ENCODE results near the gene KRTAP10-12.

KRTAP10-12 gene

DNA sequence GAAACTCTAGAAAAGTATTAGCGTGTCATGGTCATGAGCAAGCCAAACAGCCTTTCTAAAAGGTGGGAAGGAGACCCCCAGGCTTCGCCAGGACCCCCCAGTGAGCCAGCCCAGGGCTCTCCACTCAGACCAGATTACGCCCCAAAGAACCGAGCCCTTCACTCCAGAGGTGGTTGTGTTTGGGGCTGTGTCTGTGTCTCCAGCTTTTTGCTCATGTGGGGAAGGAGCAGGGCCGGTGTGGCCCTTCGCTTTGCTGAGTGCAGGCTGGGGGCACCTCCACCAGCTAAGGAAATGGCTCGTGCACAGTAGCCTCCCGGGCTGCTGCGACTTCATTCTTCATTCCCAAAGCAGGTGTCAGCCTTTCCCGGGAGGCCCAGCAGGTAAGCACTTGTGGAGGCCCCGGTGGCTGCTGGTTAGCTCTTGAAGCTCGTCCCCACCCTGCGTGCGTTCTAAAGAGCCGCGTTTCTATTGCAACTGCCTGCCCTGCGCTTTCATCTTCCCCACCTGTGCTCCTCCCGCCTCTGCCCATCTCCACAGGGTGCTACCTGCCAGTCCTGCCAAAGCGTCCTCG lies 13.9 kb downstream of the KRTAP10-12 start:
- no peak for DNase-seq

DNA sequence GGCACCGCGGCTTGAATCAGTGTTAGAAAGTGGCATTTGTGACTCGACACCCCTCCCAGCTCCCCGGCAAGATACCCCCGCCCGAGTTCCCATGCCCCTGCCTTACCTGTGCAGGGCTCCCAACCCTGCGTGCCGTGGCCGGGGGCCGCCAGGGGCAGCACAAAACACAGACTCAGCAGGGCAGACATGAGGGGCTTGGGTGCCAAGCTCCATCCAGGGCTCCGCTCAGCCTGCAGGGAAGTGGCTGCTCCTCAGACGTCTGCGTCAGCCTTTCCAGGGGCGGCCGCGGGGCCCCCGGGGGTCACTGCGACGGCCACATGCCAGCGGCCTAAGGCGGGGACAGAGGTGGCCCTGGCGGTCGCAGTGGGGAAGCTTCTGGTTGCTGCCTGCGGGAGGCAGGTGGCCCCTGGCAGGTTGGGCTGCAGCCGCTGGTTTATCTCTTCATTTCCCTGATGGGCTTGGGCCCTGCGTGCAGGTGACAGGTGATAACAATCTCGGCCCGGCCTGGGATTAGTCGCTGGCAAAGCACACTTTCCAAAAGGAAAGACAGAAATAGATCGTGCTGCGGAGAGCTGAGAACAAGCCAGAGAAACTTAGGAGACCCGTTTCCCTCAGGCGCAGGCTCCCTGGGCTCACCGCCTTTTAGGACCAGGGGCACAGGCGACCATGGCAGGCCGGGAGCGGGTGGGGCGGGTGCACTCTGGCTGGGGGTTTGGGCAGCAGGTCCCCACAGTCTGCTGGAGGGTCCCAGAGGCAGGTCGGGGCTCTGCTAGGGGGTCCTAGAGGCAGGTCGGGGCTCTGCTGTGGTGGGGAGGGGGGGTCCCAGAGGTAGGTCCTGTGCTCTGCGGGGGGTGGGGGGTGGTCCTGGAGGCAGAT lies 14.6 kb downstream of the KRTAP10-12 start, which contains the start of gene TSPEAR:
TSPEAR (minus strand) TSS at position 246 of the 876 bp plus-strand sequence; CDS start at position 188, 58 bp downstream.
- no peak for DNase-seq

GRCh38 chr21:44712203-44713028 lies 15.4 kb downstream of the KRTAP10-12 start:
- no peak for DNase-seq

DNA sequence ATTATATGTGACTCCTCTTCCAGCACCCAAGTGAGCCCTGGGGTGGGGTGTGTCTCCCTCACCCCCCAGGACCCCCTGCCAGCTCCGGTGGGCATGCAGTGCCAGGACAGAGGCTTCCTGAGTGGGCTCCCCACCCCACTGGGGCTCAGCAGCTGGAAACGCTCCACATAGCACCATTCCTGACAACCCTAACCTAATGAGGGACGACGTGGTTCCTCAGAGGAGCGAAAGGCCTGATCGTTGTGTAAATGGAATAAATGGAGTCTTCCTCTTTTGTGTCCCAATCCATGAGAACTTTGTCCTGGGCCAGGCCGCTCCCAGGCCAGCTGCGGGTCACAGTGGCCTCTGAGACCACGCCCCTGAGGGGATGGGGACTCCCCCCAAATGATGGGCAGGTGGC lies 16.2 kb downstream of the KRTAP10-12 start:
- no peak for DNase-seq

GRCh38 chr21:44713846-44714245 lies 16.9 kb downstream of the KRTAP10-12 start:
- DNase-seq = no peak

GRCh38 chr21:44714905-44715304 lies 17.9 kb downstream of the KRTAP10-12 start:
- no peak for DNase-seq

DNA sequence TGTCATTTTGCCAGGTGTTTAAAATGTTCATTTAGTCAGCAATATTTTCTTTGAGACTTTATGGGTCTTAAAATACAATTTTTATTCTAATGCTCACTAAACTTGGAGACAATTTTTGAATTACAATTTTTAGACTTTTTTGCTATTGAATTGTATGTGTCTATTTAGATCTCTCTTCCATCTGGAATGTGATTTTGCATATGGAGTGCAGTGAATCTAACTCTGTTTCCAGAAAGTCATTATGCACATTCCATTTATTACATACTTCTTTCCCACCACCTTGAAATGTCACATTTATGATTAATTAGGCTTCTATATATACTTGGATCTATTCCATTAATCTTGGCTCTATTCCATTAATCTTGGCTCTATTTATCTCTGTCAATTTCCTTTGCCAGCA lies 20.0 kb downstream of the KRTAP10-12 start:
- DNase-seq = no peak

DNA sequence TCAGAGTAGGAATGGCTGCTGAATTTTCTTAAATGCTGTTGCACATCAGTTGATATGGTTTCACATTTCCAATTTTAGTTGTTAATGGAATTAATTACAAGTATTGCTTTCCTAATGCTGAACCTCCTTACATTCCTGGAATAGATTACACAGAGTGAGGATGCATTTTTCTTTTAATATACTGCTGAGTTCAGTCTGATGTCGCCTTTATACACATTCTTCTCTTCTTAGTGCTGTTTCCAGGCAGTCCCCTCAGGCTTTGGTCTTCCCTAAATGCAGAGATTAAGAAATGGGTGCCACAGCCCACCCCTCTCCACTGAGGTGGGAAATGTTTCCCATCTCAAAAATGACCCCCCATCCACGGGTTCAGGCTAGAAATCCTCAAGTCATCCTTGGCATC lies 21.1 kb downstream of the KRTAP10-12 start:
- DNase-seq = no peak

GRCh38 chr21:44718571-44718970 lies 21.6 kb downstream of the KRTAP10-12 start:
- no peak for DNase-seq

DNA sequence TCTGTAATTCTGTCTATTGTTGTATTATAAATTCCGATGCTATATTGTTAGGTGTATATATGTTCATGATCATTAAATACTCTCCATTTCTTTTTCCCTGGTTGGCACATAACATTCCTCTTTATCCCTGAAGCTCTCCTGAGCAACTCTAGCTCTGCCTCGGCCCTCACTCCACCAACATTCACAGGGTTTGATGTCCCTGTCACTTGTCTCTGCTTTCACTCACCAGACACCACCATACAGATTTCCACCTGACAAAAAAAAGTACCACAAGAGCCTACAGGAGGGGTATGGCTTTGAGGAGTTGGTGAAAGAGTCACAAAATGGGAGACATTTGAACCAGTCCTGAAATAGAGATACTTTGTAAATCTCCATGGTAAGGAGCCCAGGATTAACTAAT lies 23.2 kb downstream of the KRTAP10-12 start:
- DNase-seq = no peak

- no peak for DNase-seq
Measured at GRCh38 chr21:44722731-44723130, 25.8 kb downstream of the KRTAP10-12 start.

DNA sequence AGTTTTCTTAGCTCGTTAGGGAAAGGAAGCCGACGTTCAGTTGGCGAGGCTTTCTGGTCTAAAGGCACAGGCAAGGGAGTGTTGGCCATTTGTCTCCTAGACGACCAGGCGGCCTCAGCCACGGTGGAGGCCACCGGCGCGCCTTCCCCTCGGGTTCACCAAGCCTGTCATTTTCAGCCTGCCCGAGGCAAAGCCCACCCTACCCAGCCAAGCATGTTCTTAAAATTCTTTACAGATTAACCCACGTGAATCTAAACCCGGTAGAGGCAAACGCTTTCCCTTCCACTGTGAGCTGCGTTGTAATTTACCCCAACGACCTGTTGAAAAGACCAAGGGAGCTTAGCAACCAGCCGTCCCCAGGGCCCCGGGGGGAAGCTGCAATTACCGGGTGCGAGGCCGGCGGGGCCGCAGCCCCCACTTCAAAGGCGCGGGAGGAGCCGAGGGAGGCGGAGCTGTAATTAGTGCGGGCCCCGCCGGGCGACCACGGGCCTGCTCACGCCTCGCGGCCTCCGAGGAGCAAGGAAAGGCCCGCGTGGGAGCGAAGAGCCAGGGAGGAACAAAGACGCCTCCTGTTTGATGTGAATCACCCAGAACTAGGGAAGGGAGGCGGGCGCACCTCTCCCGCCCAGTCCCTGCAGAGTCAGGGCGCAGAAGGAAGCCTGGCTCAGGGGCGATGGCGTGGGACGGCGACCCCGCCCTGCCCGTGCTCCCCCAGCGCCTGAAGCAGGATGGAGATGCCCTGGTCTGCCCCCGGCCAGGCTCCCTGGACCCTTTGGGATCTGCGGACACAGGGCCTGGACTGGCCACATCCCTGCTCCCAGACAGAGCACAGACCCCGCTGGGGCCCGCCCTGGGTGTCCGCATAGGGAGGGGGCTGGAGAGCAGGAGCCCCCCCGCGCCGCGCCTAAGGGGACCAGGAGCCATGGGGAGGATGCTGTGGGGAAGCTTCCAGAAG lies 26.5 kb downstream of the KRTAP10-12 start:
- DNase-seq = peak in 1 of 58 donors; percentile 21

DNA sequence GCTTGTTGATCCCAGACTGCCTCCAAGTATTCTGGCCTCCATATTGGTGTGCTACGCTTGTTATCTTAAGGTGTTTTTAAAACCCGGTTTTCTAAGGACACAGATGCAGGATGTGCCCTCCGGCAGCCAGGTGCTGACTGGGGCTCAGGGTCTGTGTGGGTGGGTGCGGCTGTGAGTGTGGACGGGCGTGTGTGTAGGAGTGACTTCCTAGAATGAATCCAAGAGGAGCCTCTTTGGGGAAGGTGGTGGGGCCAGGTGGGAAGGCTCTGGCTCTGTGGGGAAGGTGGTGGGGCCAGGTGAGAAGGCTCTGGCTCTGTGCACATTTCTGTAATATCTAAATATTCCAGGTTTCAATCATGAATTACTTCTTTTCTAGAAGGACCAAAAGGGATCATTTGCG lies 27.2 kb downstream of the KRTAP10-12 start:
- DNase-seq = no peak

DNA sequence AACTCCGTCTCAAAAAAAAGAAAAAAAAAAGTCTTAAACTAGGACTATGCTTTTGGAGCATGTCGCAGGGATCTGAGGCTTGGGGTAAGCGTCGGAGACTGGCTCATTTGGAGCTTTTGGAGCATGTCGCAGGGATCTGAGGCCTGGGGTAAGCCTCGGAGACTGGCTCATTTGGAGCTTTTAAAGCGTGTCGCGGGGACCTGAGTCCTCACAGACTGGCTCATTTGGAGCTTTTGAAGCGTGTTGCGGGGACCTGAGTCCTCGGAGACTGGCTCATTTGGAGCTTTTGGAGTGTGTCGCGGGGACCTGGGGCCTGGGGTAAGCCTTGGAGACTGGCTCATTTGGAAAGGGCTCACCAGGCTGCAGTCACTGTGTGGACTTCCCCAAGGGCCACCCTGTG lies 28.0 kb downstream of the KRTAP10-12 start:
- no peak for DNase-seq

GRCh38 chr21:44726826-44727225 lies 29.9 kb downstream of the KRTAP10-12 start:
- no peak for DNase-seq

DNA sequence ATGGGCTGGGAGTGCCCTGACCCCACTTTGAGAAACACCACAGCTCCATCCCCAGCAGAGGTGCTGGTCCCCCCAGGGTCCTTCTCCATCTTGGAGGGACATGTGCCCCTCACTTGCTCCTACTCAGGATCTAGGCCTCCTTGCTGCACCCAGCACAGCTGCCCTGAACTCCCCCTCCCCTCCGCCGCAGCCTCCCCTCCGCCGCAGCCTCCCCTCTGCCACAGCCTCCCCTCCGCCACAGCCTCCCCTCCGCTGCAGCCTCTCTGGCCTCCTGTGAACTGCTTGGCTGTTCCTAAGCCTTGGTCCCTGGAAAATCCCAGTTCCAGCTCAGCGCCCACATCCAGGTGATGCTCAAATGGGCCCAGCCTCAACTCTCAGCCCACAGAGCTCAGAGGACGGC lies 30.3 kb downstream of the KRTAP10-12 start:
- DNase-seq = no peak

GRCh38 chr21:44727757-44728156 lies 30.8 kb downstream of the KRTAP10-12 start:
- no peak for DNase-seq

GRCh38 chr21:44728716-44729115 lies 31.7 kb downstream of the KRTAP10-12 start:
- DNase-seq = no peak

- DNase-seq = no peak
Measured at GRCh38 chr21:44729336-44730027, 32.5 kb downstream of the KRTAP10-12 start.

- DNase-seq = no peak
Measured at GRCh38 chr21:44730028-44730395, 33.0 kb downstream of the KRTAP10-12 start.

Measured in anterior cingulate cortex (tissue), 58 donors.